ENCODE results near the gene SMARCE1. TPM values are rescaled to one million over a fixed set of nuclear protein-coding genes. Genes with fewer than 3 reads are reported as not detected.

SMARCE1 gene
- total RNA-seq, 1 donor from 2014 or later = 101 TPM

DNA sequence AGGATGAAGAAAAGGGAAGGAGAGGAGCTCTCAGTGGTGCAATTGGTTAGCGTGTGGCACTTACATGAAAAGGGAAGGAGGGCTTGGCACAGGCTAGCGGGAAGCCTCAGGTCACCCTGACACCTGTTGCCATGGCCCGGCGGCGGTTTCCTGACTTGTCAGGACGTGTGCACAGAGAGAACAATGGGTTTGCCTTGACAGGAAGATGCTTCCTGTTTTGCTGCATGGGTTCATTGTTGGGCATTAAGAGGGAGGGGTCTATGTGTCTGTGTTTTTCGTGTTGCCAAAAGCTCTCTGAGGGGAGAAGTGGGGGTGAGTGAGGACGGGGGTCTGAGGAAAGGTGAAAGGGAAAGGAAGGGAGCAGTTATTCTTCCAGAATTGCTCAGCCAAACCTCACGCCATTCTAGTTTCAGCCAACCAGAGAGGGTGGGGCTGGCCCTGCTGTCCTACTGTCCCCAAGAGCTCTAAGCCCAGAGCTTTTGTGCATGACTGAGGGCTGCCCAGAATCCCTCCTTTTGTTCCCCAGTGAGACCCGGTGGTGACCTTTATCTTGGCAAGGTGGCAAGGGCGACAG lies 65.2 kb downstream of the SMARCE1 start:
- DNase-seq = peak; percentile 38

DNA sequence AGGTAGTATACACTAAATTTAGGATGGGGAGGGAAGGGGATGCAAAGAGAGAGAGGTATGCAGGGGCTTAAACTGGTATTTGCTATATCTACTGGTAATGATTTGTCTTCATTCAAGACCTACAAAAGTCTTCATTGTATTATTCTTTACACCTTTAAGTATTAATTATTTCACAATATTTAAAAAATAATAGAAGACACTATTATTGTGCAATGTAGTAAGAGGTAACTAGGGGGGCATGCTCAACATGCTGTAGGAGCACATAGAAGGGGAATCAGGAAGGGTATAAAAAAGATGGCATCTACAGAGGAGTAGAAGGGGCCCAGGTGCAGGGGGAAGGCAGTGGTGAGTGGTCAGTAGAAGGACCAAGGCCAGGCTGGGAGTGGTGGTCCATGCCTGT lies 67.5 kb downstream of the SMARCE1 start:
- DNase-seq = no peak

DNA sequence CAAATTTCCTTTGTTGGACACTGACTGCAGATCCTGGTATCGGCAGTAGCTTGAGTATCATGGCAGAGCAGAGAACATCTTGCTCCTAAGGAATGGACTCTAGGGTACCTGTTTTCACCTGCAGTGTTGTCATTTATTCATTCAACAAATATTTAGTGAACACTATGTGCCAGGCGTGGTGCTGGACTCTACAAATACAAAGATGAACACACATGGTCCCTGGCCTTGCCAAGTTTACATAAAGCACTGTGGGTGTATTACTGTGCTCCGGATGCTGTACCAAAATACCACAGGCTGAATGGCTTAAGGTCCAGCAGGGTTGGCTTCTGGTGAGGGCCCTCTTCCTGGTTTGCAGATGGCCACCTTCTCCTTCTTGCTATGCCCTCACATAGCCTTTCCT lies 68.1 kb downstream of the SMARCE1 start:
- DNase-seq = no peak

DNA sequence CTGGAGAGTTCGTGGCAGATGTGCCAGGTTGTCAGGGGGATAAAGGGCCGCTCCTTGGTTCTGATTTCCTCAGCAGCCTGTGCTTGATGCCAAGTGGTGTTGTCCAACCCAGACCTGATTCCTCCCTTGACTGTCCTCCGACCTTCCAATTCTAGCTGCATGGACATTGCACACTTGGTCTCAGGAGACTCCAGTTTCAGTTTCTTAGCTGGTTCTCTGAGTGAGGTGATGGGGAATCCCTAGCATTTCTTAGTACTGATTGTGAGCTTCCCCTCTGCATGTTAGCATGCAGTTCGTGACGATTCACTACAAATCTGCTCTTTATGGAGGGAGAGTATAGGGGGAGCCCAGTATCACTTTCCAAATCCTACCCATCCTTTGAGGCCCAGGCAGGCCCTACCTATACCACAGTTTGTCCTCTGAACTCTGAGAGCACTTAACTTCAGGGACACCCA lies 70.0 kb downstream of the SMARCE1 start:
- no peak for DNase-seq

- peak; percentile 14 for DNase-seq
Observed at GRCh38 chr17:40576113-40576740, 71.4 kb downstream of the SMARCE1 start.

Other genes with a start within 250 kb of the SMARCE1 start
- 55.3 TPM for gene TOP2A, start 229.9 kb downstream of the SMARCE1 start, total RNA-seq
- 205 TPM for gene IGFBP4, start 204.4 kb downstream of the SMARCE1 start, total RNA-seq
- gene TNS4, start 146.2 kb downstream of the SMARCE1 start, total RNA-seq = 10.4 TPM
- not detected for gene CCR7, start 82.3 kb downstream of the SMARCE1 start, total RNA-seq
- gene KRT222, start 17.4 kb upstream of the SMARCE1 start, total RNA-seq = not detected
- 0.31 TPM for gene KRT24, start 55.9 kb upstream of the SMARCE1 start, total RNA-seq
- gene KRT25, start 107.5 kb upstream of the SMARCE1 start, total RNA-seq = not detected
- not detected for gene KRT26, start 124.4 kb upstream of the SMARCE1 start, total RNA-seq
- not detected for gene KRT27, start 134.7 kb upstream of the SMARCE1 start, total RNA-seq
- not detected for gene KRT28, start 152.1 kb upstream of the SMARCE1 start, total RNA-seq
- 13.6 TPM for gene KRT10, start 174.8 kb upstream of the SMARCE1 start, total RNA-seq
- not detected for gene KRT12, start 219.4 kb upstream of the SMARCE1 start, total RNA-seq
- 0.51 TPM for gene KRT20, start 237.4 kb upstream of the SMARCE1 start, total RNA-seq